Measurements from ENCODE around the gene SFXN3.

Gene SFXN3

GRCh38 chr10:101012525-101013364, 18.3 kb upstream of the SFXN3 start:
- peak; percentile 78 for TF ChIP-seq CTCF (IDR thresholded peaks at IDR 0.05; ENCODE audit: low read depth, low read length, missing control alignments)
- no peaks in the 10 kb centered on the region for H3K36me3 ChIP-seq (replicated peaks)
- in situ Hi-C loops (cut with HindIII; ENCODE audit: low pct_ligation_motif_present, low sequenced_read_pairs), result no loop called here
- peak; percentile 94 for DNase-seq
- H3K27me3 ChIP-seq (replicated peaks), result no peaks in the 10 kb centered on the region
- H3K27ac ChIP-seq, result peak overlapping the region; percentile 3
- H3K4me3 ChIP-seq (ENCODE audit: low read depth, low read length), result no peak overlapping the region

GRCh38 chr10:101013365-101013825, 17.6 kb upstream of the SFXN3 start:
- Histone ChIP-seq H3K4me3 (ENCODE audit: low read depth, low read length) (no peak overlapping the region), H3K27me3 (replicated peaks) (no peaks in the 10 kb centered on the region), H3K27ac (peak overlapping the region; percentile 3), H3K36me3 (replicated peaks) (no peaks in the 10 kb centered on the region)
- in situ Hi-C loops (cut with HindIII; ENCODE audit: low pct_ligation_motif_present, low sequenced_read_pairs), result no loop called here
- TF ChIP-seq CTCF (IDR thresholded peaks at IDR 0.05; ENCODE audit: low read depth, low read length, missing control alignments), result no peak
- no peak for DNase-seq

- in situ Hi-C loops (cut with HindIII; ENCODE audit: low pct_ligation_motif_present, low sequenced_read_pairs), result no loop called here
- peak; percentile 97 for TF ChIP-seq CTCF (IDR thresholded peaks at IDR 0.05; ENCODE audit: low read depth, low read length, missing control alignments)
- Histone ChIP-seq H3K27ac (no peak overlapping the region), H3K36me3 (replicated peaks) (no peaks in the 10 kb centered on the region), H3K4me3 (ENCODE audit: low read depth, low read length) (no peak overlapping the region), H3K27me3 (replicated peaks) (no peaks in the 10 kb centered on the region)
- peak; percentile 69 for DNase-seq
Observed at GRCh38 chr10:101014230-101014884, 16.7 kb upstream of the SFXN3 start.

DNA sequence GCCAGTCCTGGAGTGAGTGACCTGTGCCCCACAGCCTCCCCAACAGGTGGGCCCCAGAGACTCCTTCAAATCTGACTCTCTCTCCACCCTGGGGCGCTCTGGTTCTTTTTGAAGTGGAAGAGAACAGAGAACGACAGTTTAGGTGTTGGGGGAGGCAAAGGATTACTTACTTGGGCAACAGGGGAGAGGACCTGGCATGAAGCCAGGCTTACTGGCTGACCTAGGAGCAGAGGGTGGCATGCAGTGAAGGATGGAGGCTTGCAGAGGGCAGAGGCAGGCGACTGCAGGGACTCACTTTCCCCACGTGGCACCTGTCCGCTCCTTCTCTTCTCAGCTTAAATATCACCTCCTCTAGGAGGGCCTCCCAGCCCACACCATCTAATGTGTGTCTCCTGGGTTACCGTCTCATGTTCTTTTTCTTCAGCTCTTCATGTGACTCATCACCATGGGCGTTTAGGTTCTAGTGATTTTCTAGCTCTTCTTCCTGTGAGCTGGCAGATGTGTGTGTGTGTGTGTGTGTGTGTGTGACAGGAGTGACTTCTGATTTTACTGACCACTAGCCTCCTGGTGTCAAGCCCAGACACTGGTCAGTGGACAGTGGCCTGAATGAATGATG, 16.0 kb upstream of the SFXN3 start:
- Histone ChIP-seq H3K36me3 (replicated peaks) (no peaks in the 10 kb centered on the region), H3K27ac (peak overlapping the region; percentile 27), H3K4me3 (ENCODE audit: low read depth, low read length) (no peak overlapping the region), H3K27me3 (replicated peaks) (no peaks in the 10 kb centered on the region)
- no peak for TF ChIP-seq CTCF (IDR thresholded peaks at IDR 0.05; ENCODE audit: low read depth, low read length, missing control alignments)
- DNase-seq, result peak; percentile 94
- in situ Hi-C loops (cut with HindIII; ENCODE audit: low pct_ligation_motif_present, low sequenced_read_pairs), result no loop called here

- H3K27ac ChIP-seq, result peak overlapping the region; percentile 15
- H3K4me3 ChIP-seq (ENCODE audit: low read depth, low read length), result no peak overlapping the region
- in situ Hi-C loops (cut with HindIII; ENCODE audit: low pct_ligation_motif_present, low sequenced_read_pairs), result no loop called here
- no peak for TF ChIP-seq CTCF (IDR thresholded peaks at IDR 0.05; ENCODE audit: low read depth, low read length, missing control alignments)
- no peak for DNase-seq
- no peaks in the 10 kb centered on the region for H3K36me3 ChIP-seq (replicated peaks)
- H3K27me3 ChIP-seq (replicated peaks), result no peaks in the 10 kb centered on the region
Observed at GRCh38 chr10:101015582-101015973, 15.5 kb upstream of the SFXN3 start.

Measured in brain microvascular endothelial cell (primary cell).